IMR-90 (cell line): ENCODE measurements around the gene SH3BP4. TPM values are rescaled to one million over a fixed set of nuclear protein-coding genes. Genes with fewer than 3 reads are reported as not detected.
"Not testable (repeated sequence)": the region's sequence is repeated elsewhere in the genome, so short reads cannot be mapped to it uniquely, and the experiment has no call there.

Source experiments
- ATAC-seq: fragments of 200-7000 bp; cut with Tn5 transposase; 2 replicates; pipeline ENCODE4 v1.9.1; 2020; ENCODE audit warnings: low read depth, mild to moderate bottlenecking, moderate library complexity
- BruUV-seq: library from RNA; stranded (reverse); fragments of 400-500 nt; replicated peaks from 2 replicates; lab custom pipeline; 2021; lab: Mats Ljungman, UMichigan
- CTCF ChIA-PET: fragments of 300-600 bp; formaldehyde crosslinking; extraction: SDS; loops from one replicate; lab custom pipeline; 2021; ENCODE audit warnings: antibody characterized with exemption; lab: Yijun Ruan, JAX
- POLR2A ChIA-PET: fragments of 300-600 bp; sonication (Branson Sonifier 250); formaldehyde crosslinking; loops from one replicate; lab custom pipeline; 2022; ENCODE audit warnings: antibody characterized with exemption; ENCODE audit not compliant: unreplicated experiment; lab: Charles Lee
- DNase-seq: peaks from one replicate; pipeline ENCODE4 v3.0.0; 2013
- H2AFZ ChIP-seq: replicated peaks from 2 replicates; pipeline ENCODE3; 2013; ENCODE audit warnings: low read length, mild to moderate bottlenecking; ENCODE audit not compliant: poor library complexity
- H2AK5ac ChIP-seq: 2 replicates; pipeline ENCODE4 v1.6.1; 2013; ENCODE audit warnings: low read depth, low read length, inconsistent platforms
- H2AK9ac ChIP-seq: replicated peaks from 2 replicates; pipeline ENCODE3; 2013; ENCODE audit warnings: mild to moderate bottlenecking, low read depth, low read length, moderate library complexity; ENCODE audit not compliant: poor library complexity
- H2BK120ac ChIP-seq: 2 replicates; pipeline ENCODE4 v1.6.1; 2013; ENCODE audit warnings: low read depth, low read length, inconsistent platforms
- H2BK15ac ChIP-seq: 3 replicates; pipeline ENCODE4 v1.6.1; 2013; ENCODE audit warnings: low read depth, low read length, inconsistent platforms
- H2BK20ac ChIP-seq: 2 replicates; pipeline ENCODE4 v1.6.1; 2013; ENCODE audit warnings: low read depth, mild to moderate bottlenecking, inconsistent platforms, low read length, moderate library complexity
- H2BK5ac ChIP-seq: 2 replicates; pipeline ENCODE4 v1.6.1; 2013; ENCODE audit warnings: mild to moderate bottlenecking, low read depth, low read length, inconsistent platforms; ENCODE audit not compliant: poor library complexity, severe bottlenecking
- H3K14ac ChIP-seq: replicated peaks from 2 replicates; pipeline ENCODE4 v1.6.1; 2013; ENCODE audit warnings: low read depth, low read length, inconsistent platforms
- H3K18ac ChIP-seq: 2 replicates; pipeline ENCODE4 v1.6.1; 2013; ENCODE audit warnings: low read depth, low read length, control low read depth
- H3K23ac ChIP-seq: 2 replicates; pipeline ENCODE4 v1.6.1; 2013; ENCODE audit warnings: low read depth, low read length, inconsistent platforms
- H3K27ac ChIP-seq: 2 replicates; pipeline ENCODE4 v1.5.1; 2013; ENCODE audit warnings: mild to moderate bottlenecking, control low read depth, low read length; ENCODE audit not compliant: insufficient read depth
- H3K27me3 ChIP-seq: 2 replicates; pipeline ENCODE4 v1.6.1; 2013; ENCODE audit warnings: low read length; ENCODE audit not compliant: control insufficient read depth, insufficient read depth
- H3K36me3 ChIP-seq: 2 replicates; pipeline ENCODE4 v1.6.1; 2013; ENCODE audit warnings: low read length, mixed read lengths; ENCODE audit not compliant: control insufficient read depth, insufficient read depth
- H3K4ac ChIP-seq: 2 replicates; pipeline ENCODE4 v1.6.1; 2013; ENCODE audit warnings: low read depth, low read length, inconsistent platforms
- H3K4me1 ChIP-seq: 2 replicates; pipeline ENCODE4 v1.6.1; 2013; ENCODE audit warnings: low read length, mixed read lengths; ENCODE audit not compliant: control insufficient read depth, insufficient read depth
- H3K4me2 ChIP-seq: 2 replicates; pipeline ENCODE4 v1.6.1; 2013; ENCODE audit warnings: low read depth, mild to moderate bottlenecking, control low read depth, low read length, moderate library complexity
- H3K4me3 ChIP-seq: 2 replicates; pipeline ENCODE4 v1.5.1; 2013; ENCODE audit warnings: low read depth, mild to moderate bottlenecking, control low read depth, low read length, moderate library complexity; ENCODE audit not compliant: insufficient read depth
- H3K56ac ChIP-seq: 2 replicates; pipeline ENCODE4 v1.6.1; 2013; ENCODE audit warnings: low read length, inconsistent platforms; ENCODE audit not compliant: insufficient read depth; ENCODE audit errors: extremely low read depth
- H3K79me1 ChIP-seq, 2 experiments: 2 replicates each; pipeline ENCODE4 v1.6.1; 2013; ENCODE audit warnings: low read length in 2 of 2, inconsistent platforms in 1 of 2, low read depth in 1 of 2
- H3K9ac ChIP-seq: 2 replicates; pipeline ENCODE4 v1.6.1; 2013; ENCODE audit warnings: low read depth, low read length, control low read depth
- H3K9me1 ChIP-seq: 2 replicates; pipeline ENCODE4 v1.6.1; 2013; ENCODE audit warnings: low read length, inconsistent platforms; ENCODE audit not compliant: insufficient read depth
- H3K9me3 ChIP-seq: 2 replicates; pipeline ENCODE4 v1.6.1; 2013; ENCODE audit warnings: low read length; ENCODE audit not compliant: control insufficient read depth, insufficient read depth
- H4K20me1 ChIP-seq: 2 replicates; pipeline ENCODE4 v1.6.1; 2013; ENCODE audit warnings: low read length, inconsistent platforms; ENCODE audit not compliant: insufficient read depth
- H4K5ac ChIP-seq: 2 replicates; pipeline ENCODE4 v1.6.1; 2013; ENCODE audit warnings: mild to moderate bottlenecking, low read depth, low read length, control low read depth
- H4K8ac ChIP-seq, 2 experiments: 2 replicates each; pipeline ENCODE4 v1.6.1; 2013; ENCODE audit warnings: low read depth in 2 of 2, low read length in 2 of 2, control low read depth in 1 of 2, inconsistent platforms in 1 of 2
- H4K91ac ChIP-seq: 2 replicates; pipeline ENCODE4 v1.6.1; 2013; ENCODE audit warnings: low read depth, low read length, inconsistent platforms; ENCODE audit not compliant: insufficient read depth
- WGBS, 2 experiments: methylation state at CpG; one replicate each; pipeline versions ENCODE4 v1.1.5 to v1.1.7; 2013; ENCODE audit warnings: missing lambda C conversion rate in 2 of 2; ENCODE audit not compliant: insufficient read length in 1 of 2; ENCODE audit errors: extremely low coverage in 2 of 2; 5-methylcytosine and 5-hydroxymethylcytosine counted together
- dilution Hi-C: fragments of 300-500 bp; cut with HindIII; formaldehyde crosslinking; loops from one replicate; pipeline ENCODE4 v1.14.3; 2018; ENCODE audit warnings: low sequenced_read_pairs; ENCODE audit not compliant: unreplicated experiment
- in situ Hi-C: fragments of 300-500 bp; cut with MboI; formaldehyde crosslinking; loops from 3 replicates; pipeline ENCODE4 v1.14.3; 2019; ENCODE audit warnings: low sequenced_read_pairs, inconsistent platforms, mixed read lengths
- intact Hi-C: fragments of 100-400 bp; cut with micrococcal nuclease; formaldehyde crosslinking; loops from 2 replicates; pipeline ENCODE4 v1.10.0; 2022
- polyA plus RNA-seq, 3 experiments: library from polyadenylated mRNA; depleted of rRNA; stranded (reverse); fragments of >200 nt; gene quantifications; 2 replicates each; pipeline ENCODE4 v1.2.3, GENCODE V29; 2012; ENCODE audit warnings: low replicate concordance in 1 of 3
- total RNA-seq: library from RNA; depleted of rRNA; stranded (reverse); fragments of >200 nt; gene quantifications from 2 replicates; pipeline ENCODE4 v1.2.3, GENCODE V29; 2012

The SH3BP4 gene
- total and polyA plus RNA-seq, 2 of the 4 experiments (the other 2 are of a cell fraction) = 104 to 122 TPM

DNA sequence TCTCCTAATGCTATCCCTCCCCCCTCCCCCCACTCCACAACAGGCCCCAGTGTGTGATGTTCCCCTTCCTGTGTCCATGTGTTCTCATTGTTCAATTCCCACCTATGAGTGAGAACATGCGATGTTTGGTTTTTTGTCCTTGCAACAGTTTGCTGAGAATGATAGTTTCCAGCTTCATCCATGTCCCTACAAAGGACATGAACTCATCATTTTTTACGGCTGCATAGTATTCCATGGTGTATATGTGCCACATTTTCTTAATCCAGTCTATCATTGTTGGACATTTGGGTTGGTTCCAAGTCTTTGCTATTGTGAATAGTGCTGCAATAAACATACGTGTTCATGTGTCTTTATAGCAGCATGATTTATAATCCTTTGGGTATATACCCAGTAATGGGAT, 105.8 kb downstream of the SH3BP4 start:
- H4K5ac ChIP-seq, in situ Hi-C loops, POLR2A ChIA-PET, H3K9me3 ChIP-seq, H3K4me2 ChIP-seq, H4K8ac ChIP-seq, H3K27ac ChIP-seq, H3K14ac ChIP-seq, ATAC-seq, H3K9ac ChIP-seq, H3K56ac ChIP-seq, H3K4me1 ChIP-seq, H2BK20ac ChIP-seq, CTCF ChIA-PET, dilution Hi-C loops, intact Hi-C loops, H3K4ac ChIP-seq, H3K23ac ChIP-seq, H2BK5ac ChIP-seq, H3K27me3 ChIP-seq, BruUV-seq, H2BK15ac ChIP-seq, DNase-seq, H2AFZ ChIP-seq, H3K18ac ChIP-seq, H3K4me3 ChIP-seq, H2AK5ac ChIP-seq, H2AK9ac ChIP-seq, H4K91ac ChIP-seq, H2BK120ac ChIP-seq: not testable (repeated sequence)
- Histone ChIP-seq H4K20me1 (peaks cover 24% of the 10 kb centered on the region; the same call in 1 of the 2 replicates), H3K9me1 (peaks cover 34% of the 10 kb centered on the region), H3K79me1 (peaks cover 28 to 41% of the 10 kb centered on the region in 2 experiments), H3K36me3 (peaks cover 33% of the 10 kb centered on the region)
- no CpG with 5 or more reads among the region's 3 CpGs for WGBS, 2 experiments
